NCI-H2029 (cell line): ENCODE data around the gene JARID2.
A peak's percentile ranks its signal among the peaks of the same experiment; 100 is the strongest.
"Not testable (repeated sequence)": the region's sequence is repeated elsewhere in the genome, so short reads cannot be mapped to it uniquely, and the experiment has no call there.

Experiments used
- DNase-seq: peaks from one replicate; lab custom pipeline; 2025; lab: John Stamatoyannopoulos, UW

JARID2 gene

DNA sequence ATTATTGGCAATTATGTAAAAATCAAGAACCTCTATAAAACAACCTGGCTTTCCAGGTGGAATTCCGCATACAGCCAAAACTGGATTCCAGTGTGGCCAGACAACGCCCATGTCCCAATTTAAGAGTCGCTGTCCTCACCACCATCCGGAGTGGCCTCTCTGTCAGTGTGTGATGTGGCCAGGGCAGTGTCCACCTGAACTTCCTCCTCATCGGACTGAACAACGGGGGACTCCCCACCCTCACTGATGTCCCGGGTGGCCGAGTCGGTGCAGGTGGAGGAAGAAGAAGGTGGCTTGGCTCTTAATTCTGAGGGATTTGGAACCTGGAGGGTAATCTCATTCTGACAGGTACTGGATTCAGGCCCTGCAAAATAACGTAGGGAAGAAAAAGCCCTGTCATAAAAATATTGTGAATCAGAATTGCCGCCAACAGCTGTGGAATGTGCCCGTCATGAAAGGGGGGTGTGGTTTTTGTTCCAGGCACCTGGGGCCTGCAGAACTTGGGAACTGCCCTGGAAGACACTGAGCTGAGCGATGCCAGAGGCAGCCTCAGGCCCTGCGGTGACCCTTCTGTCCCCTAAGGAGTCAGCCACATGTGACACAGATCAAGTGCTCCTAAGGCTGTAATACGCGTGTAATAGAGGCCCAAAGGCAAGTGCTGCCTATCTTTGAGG is 277.1 kb downstream of the JARID2 start:
- DNase-seq = no peak

DNA sequence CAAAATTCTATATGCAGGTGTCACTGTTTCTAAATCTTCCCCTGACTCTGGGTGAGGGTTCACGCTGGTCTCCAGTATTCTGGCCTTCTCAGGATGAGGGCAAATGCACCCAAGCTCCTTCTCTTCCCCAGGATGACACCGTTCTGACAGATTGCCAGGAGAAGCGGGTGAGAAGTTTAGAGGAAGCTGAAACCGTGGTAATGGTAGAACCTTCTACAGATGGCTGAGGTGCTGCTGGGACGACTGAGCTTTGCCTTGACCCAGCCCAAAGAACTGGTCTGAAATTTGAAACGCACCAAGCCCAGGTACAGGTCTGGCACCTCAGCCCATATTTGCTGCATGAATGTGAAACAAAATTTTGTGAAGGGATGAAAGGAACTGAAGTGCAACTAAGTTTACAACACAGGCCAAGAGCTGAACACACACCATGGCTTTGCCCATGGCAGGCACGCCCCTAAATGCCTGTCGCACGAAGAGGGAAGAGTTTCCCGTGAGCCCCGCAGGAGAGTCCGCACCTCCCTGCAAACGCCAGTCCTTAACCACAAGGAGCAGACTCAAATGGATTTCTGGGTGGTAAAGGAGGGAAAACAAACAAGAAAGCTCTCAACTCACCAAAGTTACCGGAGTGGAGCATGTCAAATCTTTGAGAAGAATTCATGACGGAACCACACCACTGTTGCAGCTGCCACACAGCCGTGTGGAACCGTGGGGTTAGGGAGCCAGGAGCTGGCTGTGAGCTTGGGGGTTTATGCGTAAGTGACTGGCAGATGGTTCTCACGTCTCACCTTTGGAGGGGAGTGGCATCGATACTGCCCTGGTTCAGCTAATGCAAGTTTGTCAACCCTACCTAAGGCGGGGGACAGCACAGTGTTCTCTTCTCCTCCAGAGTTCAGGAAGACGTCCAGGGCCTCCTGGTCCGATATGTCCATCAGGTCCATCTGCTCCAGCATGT is 278.1 kb downstream of the JARID2 start:
- no peak for DNase-seq

DNA sequence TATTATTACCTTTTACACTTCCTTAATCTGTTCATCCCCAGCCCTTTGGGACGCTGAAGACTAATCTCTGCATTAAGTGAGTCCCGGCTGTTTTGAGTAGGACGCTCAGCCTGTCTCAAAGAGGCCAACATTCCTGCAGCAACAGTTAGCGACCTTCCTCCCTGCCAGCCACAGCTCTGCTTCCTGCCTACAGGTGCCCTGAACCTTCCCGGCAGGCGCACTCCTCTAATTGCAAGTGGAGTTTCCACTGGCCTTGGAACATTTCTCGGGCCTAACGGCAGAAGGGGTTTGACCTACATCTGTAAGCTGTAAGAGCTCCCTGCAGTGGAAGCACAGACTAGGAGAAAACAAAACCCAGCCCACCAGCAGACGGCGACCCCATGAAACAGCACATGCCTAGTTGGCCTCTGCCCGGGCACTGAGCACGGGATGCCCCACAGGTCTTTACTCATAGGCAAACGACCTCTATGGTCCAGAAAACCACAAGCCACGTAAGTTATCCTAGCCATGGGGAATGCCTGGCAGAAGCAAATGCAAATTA is 279.1 kb downstream of the JARID2 start:
- no peak for DNase-seq

DNA sequence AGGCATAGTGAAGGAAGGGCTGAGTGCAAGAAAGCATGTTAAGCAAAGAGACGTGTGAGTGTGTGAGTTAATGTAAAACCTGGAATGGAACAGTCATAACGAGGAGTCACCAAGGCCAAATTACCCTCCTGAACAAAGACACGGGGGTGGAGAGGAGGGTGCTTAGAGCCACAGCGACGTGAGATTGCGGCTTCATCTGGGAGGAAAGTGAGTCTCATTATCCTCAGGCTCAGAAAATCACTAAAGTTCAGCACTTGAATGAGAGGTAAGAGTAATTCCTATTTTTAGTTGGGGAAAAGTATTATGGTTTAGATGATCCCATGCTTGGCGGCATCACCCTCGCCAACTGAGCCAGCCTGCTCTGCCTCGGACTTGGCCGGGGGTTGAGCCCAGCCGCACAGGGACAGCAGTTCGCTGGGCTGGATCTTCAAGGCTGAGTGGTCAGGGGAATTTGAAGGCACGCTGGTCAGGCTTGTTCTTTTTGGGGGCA is 280.4 kb downstream of the JARID2 start:
- DNase-seq = no peak

DNA sequence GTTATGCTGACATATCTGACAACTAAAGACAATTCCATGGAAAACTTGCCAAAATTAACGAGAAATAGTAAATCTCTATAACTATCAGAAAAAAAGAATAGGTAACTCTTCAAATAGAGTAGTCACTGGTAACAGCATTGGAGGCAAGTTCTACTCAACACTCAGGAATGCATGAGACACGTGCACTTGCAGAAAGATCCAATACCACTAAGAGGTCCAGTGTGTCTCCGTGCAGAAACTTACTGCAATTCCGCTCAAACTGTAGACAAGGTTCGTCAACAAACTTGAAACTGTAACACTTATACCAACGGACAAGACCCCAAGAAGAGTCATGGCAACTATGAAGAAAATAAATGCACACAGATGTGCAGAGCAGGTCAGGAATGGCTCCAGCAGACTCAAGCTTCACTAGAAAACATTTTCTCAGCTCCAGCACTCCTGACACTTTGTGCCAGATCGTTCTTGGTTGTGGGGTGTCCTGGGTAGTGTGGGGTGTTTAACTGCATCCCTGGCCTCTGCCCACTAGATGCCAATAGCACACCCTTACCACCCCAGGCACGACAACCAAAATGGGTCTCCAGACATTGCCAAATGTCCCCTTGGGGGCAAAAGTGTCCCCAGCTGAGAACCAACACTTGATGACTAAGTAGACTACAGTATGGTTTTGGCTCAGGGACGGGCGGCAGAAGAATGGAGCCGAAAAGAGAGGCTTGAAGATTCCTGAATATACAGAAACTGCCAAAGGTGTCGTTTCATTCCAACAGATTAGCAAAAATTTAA is 282.2 kb downstream of the JARID2 start:
- DNase-seq = no peak

DNA sequence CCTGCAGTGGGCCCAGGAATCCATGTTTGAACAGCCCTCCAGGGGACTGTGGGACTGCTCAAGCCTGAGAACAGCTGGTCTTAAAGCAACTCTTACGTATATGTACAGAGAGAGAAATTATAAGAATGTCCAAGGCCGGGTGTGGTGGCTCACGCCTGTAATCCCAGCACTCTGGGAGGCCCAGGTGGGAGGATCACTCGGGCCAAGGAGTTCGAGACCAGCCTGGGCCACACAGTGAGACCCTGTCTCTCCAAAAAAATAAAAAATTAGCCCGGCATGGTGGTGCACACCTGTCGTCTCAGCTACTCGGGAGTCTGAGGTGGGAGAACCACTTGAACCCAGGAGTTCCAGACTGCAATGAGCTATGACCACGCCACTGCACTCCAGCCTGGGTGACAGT is 283.0 kb downstream of the JARID2 start:
- no peak for DNase-seq

DNA sequence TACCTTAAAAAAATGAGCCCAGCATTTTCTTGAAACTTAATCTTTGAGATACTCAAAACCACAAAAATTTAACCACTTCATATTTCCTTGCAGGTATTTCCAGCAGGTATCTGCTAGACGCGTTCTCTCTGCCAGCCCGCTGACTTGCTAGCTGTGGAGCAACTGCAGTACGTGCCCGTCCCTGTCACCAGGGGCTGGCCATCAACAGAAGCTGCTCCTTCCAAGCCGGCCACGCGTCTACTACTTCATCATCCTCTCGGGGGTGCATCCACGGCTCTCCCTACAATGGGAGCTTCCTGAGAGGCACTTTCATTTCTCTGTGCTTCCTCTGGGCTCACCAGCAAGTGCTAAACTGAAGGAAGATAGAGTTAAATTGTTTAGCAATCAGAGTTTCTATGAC is 284.5 kb downstream of the JARID2 start:
- no peak for DNase-seq

DNA sequence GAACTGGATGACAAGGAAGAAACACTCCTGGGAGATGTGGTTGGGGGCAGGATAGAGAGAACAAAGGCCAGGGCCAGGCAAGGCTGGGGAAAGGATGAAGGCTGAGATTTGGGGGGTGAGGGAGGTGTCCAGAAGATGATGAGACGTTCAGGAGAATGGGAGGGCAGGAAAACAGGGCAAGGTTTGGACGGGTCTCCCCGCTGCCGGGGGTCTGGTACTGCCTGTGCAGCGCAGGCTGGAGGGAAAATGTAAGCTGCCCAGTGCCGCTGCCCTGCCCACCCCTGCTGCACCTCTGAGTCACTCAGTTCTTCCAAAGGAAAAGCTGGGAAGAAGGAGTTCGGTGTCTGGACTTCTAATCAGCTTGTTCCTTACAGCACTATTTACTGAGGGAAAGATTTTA is 286.1 kb downstream of the JARID2 start:
- DNase-seq = no peak

DNA sequence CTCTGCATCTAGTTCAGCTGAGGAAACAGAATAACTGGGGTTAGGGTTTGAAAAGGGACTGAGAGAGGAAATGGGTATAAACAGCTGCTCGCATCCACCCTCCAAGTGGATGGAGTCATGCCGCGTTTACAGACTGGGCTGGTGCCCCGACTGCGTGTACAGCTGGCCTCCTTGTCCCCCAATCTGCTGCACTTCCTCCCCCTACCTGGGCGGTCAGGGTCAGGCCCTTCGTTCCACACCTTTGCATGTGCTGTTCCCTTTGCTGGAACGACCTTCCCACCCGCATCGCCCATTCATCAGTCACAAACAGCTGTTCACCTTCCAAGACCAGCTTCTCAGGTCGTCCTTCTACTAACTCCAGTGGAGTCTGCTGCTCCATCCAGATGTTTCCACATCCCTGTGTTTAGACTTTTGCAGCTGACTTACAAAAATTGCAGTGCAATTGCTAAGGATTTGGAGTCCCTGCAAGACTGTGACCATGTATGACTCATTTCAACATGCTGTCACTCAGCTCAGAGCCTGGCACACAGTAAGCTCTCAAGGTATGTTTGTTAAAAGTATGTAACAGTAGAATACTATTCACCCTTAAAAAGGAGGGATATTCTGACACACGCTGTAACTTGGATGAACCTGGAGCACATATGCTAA is 287.6 kb downstream of the JARID2 start:
- no peak for DNase-seq

DNA sequence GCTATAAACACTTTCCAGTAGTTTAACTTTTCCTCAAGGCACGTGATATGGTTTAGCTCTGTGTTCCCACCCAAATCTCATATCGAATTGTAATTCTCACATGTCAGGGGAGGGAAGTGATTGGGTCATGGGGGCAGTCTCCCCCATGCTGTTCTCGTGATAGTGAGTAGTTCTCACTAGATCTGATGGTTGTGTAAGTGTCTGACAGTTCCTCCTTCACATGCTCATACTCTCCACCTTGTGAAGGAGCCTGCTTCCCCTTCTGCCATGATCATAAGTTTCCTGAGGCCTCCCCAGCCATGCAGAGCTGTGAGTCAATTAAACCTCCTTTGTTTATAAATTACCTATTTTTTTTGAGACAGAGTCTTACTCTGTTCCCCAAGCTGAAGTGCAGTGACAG is 289.1 kb downstream of the JARID2 start:
- DNase-seq = no peak

DNA sequence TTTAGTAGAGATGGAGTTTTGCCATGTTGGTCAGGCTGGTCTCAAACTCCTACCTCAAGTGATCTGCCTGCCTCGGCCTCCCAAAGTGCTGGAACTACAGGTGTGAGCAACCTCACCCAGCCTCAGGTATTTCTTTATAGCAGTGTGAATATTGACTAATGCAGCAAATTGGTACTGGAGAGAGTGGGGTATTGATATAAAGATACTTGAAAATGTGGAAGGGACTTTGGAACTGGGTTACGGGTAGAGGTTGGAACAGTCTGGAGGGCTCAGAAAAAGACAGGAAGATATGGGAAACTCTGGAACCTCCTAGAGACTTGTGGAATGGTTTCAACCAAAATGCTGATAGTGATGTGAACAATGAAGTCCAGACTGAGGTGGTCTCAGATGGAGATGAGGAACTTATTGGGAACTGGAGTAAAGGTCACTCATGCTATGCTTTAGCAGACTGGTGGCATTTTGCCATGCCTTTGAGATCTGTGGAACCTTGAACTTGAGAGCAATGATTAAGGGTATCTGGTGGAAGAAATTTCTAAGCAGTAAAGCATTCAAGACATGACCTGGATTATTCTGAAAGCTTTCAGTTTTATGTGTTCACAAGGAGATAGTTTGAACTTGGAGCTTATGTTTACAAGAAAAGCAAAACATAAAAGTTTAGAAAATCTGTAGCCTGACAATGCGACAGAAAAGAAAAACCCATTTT is 289.8 kb downstream of the JARID2 start:
- DNase-seq = no peak

DNA sequence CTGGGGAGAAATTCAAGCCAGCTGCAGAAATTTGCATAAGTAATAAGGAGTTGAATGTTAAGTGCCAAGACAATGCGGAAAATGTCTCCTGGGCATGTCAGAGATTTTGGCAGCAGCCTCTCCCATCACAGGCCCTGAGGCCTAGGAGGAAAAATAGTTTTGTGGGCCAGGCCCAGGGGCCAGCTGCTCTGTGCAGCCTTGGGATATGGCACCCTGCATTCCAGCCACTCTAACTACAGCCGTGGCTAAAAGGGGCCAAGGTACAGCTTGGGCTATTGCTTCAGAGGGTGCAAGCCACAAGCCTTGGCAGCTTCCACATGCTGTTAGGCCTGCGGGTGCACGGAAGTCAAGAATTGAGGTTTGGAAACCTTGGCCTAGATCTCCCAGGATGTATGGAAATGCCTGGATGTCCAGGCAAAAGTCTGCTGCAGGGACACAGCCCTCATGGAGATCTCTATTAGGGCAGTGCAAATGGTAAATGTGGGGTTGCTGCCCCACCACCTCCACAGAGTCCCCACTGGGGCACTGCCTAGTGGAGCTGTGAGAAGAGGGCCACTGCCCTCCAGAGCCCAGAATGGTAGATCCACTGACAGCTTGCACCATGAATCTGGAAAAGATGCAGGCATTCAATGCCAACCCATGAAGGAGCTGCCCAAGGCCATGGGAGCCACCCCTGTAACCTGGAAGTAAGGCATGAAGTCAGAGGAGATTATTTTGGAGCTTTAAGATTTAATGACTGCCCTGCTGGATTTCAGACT is 290.5 kb downstream of the JARID2 start:
- no peak for DNase-seq

DNA sequence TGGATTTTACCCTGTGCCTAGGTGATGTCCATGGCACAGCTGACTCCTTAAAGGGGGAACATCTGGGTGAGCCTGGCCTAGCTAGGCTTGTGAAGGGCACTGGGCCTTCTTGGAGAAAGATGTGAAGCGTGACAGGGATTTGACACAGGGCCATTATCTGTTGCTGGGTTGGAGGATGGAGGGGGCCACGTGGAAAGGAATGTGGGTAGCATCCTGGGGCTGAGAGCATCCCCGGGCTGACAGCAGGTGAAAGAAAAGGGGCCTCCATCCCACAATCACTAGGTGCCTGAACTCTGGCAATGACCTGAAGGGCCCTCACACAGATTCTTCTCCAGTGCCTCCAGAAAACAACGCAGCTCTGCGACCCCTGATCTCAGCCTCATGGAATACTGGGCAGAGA is 292.2 kb downstream of the JARID2 start:
- DNase-seq = no peak

DNA sequence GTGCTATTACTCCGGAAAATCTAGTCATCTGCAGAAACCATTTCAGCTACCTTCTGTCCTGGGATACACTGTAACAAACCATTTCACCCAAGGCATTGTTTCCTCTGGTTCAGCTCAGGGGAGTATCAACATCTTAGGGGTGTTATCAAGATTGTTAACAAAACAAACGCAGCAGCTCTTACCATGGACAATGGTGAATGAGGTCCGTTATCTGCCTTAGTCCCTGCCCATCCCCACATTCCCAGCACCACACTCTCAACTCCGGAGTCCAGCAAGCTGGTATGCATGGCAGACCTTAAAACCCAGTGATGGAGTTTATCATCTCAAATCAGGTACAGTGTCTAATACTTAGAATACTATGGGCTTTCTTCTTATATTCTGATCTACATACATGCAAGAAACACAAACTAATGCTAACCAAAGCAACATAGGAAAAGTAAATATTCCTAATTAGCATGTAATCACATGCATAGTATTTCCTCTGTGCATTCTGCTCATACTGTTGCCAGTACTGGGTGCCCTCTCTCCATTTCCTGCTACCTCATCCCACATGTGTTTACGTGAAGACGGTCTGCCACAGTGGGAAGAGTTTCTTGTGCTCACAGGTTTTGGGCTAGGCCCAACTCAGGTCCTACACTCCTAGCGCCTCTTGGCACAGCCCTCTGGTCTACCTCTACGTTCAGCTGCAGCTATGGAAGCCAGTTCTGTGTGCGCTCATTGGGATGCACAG is 293.1 kb downstream of the JARID2 start:
- DNase-seq = no peak

DNA sequence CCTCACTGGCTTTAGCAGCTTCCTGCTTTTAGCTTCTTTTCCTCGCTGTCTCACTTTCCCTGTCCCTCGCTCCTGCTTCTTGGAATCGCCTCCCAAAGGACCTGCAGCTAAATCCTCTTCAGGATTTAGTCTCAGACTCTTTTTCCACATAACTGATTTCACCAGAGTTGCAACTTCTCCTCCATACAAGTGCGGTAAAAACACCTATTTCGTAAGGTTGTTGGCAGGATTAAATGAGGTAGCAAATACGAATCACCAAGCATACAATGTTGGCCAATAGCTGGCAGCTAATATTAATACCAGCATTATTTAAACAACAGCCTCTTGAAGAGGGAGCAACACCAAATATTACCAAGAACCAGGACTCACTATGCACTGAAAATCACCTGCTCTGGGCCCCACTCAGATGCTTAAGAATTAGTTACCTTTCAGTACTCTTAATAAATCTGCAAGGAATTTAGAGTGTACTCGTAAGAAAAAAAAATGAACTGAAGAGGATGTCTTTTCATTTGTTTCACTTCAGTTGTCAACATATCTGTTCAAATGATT is 293.9 kb downstream of the JARID2 start:
- no peak for DNase-seq

DNA sequence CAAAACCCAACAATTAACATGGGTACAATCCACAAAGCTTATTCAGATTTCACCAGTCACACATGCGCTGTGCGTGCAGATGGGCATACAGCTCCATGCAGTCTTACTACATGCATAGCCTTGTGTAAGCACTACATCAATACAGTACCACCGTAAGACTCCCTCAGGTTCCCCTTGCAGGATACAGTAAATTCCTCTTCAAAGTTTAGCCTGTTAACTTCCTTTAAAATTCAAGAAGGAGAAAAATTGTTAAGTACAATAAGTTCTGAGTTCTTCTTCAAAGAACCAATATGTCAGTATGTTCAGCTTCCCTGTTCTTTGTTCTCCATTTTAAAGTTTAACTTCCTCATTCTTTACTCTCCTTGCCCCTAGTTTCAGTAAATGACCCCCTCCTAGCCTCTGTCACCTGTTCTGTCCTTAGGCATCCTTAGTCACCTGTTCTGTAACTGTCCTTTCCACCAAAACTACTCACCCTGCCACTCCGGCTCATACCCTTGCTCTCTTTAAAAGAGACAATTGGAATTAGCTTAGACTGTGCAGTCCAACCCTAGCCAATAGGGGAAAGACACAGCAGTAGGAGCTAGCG is 297.6 kb downstream of the JARID2 start:
- DNase-seq = not testable (repeated sequence)

DNA sequence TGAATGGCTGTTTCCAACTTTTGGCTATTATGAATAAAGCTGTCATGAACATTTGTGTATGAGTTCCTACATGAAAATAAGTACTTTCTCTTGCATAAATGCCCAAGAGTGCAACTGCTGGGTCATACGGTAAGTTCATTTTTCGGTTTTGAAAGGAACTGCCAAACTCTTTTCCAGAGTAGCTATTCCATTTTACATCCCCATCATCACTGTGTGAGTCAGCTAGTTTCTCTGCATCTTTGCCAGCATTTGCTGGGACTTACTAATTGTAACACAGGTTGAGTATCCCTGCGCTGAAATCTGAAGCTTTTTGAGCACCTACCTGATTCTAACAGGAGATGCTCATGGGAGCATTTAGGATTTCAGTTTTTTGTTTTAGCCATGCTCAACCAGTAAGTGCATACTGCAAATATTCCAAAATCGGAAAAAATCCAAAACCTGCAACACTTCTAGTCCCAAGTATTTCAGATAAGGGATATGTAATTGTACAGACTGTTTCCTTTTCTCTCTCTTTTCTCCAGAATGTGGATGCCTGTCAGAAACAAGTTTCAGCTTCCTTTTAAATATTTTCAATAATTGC is 298.5 kb downstream of the JARID2 start:
- no peak for DNase-seq

DNA sequence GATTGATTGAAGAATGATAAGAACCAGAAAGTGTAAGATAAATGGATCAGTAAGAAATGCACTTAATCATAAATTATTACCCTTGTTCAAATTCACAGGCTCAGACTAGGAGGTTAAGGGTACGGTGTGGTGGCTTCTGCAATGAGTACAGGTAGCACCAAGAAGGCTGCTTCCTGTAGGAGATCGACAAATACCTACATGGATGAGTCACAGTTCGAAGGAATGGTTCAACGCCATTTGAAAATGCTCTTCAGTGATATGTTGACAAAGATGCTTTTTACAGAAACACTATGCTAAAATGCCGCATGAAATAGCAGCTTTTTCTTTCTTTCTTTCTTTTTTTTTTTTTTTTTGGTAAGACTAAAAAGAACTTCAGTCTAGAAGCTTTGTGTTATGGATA is 300.7 kb downstream of the JARID2 start:
- no peak for DNase-seq

DNA sequence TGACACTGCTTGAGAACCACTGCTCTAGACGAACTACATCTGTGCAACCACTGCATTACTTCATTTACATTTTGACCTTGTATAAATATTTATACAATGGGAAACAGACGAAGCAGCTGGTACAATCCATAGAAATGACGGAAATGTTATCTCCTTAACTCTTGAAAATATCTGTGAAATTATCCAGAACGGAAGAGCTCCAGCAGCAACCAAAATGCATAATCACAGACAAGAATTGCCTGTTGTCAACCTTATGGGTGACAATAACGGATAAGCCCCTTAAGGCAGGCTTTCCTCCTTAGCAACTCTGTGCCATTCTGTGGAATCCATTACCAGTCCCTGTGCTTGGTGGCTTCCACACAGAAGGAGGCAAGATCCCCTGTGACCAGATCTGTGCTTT is 301.5 kb downstream of the JARID2 start:
- DNase-seq = peak; percentile 12
